Lung (tissue), 12 donors: Measurements from ENCODE around the gene ANGPTL8. TPM values are rescaled to one million over a fixed set of nuclear protein-coding genes. Genes with fewer than 3 reads are reported as not detected.

Source experiments
- ATAC-seq: fragments of 200-7000 bp; cut with Tn5 transposase; one replicate; pipeline ENCODE4 v1.9.1; 2020; ENCODE audit warnings: moderate number of reproducible peaks; ENCODE audit not compliant: insufficient read depth, low FRiP score
- DNase-seq, 3 donors: peaks; one replicate each; pipeline ENCODE4 v3.0.0-alpha.2; 2013 to 2017
- H3K27ac ChIP-seq, 2 donors: one replicate each; pipeline ENCODE4 v1.5.1; 2013; ENCODE audit warnings: mild to moderate bottlenecking in 2 of 2, moderate library complexity in 2 of 2, control low read depth in 1 of 2, inconsistent platforms in 1 of 2, low read depth in 1 of 2, low read length in 1 of 2
- H3K27me3 ChIP-seq, 3 donors: one replicate each; pipeline ENCODE4 v1.5.1; 2013; ENCODE audit warnings: low read length in 2 of 3; ENCODE audit not compliant: control insufficient read depth in 3 of 3, insufficient read depth in 3 of 3
- H3K36me3 ChIP-seq, 4 donors: one replicate each; pipeline ENCODE4 v1.5.1; 2013; ENCODE audit warnings: low read length in 4 of 4, mild to moderate bottlenecking in 1 of 4, moderate library complexity in 1 of 4; ENCODE audit not compliant: control insufficient read depth in 4 of 4, insufficient read depth in 4 of 4
- H3K4me1 ChIP-seq, 5 donors: one replicate each; pipeline ENCODE4 v1.5.1; 2013; ENCODE audit warnings: low read length in 5 of 5, mild to moderate bottlenecking in 2 of 5, moderate library complexity in 1 of 5; ENCODE audit not compliant: control insufficient read depth in 5 of 5, insufficient read depth in 5 of 5
- H3K4me3 ChIP-seq: one replicate; pipeline ENCODE4 v1.5.1; 2013; ENCODE audit warnings: mild to moderate bottlenecking, control low read depth, moderate library complexity
- H3K9ac ChIP-seq, 2 donors: one replicate each; pipeline ENCODE4 v1.5.1; 2013; ENCODE audit warnings: low read length in 2 of 2, control low read depth in 1 of 2; ENCODE audit not compliant: insufficient read depth in 1 of 2
- H3K9me3 ChIP-seq, 4 donors: one replicate each; pipeline ENCODE4 v1.5.1; 2013; ENCODE audit warnings: low read length in 3 of 4, mild to moderate bottlenecking in 1 of 4, moderate library complexity in 1 of 4; ENCODE audit not compliant: control insufficient read depth in 4 of 4, insufficient read depth in 3 of 4
- WGBS, 2 donors: extraction: QIAGEN DNeasy Blood & Tissue Kit; methylation state at CpG; one replicate each; pipeline ENCODE4 v1.1.7; 2013; 5-methylcytosine and 5-hydroxymethylcytosine counted together
- polyA plus RNA-seq, 2 donors: library from polyadenylated mRNA; stranded (reverse); fragments of 200-250 nt; gene quantifications; one replicate each; pipeline ENCODE4 v1.2.1, GENCODE V29; 2013
- total RNA-seq, 2 donors: library from RNA; depleted of rRNA in 1 of 2; stranded (reverse); fragments of >200 nt in 1 of 2; gene quantifications; one replicate each; pipeline ENCODE4 v1.2.1, GENCODE V29; 2014 to 2021
- TF ChIP-seq, protein P1 (sequence below): IDR thresholded peaks from 2 replicates; pipeline ENCODE4 v1.5.1; 2012; ENCODE audit warnings: mild to moderate bottlenecking; ENCODE audit errors: control extremely low read depth, extremely low read depth
- donor health status: control.
- donor health status: control.
- donor health status: Bipolar disorder and iron deficiency.
- donor health status: healthy.
- donor health status: DM: yes; HTN: yes; CAD: no.

The ANGPTL8 gene
- total and polyA plus RNA-seq, 4 donors = 0.19 to 1.0 TPM; not detected in 2

DNA sequence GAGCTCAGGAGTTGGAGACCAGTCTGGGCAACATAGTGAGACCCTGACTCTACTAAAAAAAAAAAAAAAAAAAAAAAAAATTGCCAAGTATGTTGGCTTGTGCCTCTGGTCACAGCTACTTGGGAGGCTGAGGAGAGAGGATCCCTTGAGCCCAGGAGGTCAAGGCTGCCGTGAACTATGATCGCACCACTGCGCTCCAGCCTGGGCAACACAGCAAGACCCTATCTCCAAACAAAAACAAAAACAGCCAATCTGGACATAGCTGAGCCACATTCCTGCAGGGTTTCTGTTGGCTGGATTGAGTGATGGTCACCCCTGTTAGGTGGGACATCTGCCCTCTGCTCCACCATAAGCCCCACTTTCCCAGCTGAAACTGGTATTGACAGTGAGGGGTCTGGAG, 13.6 kb upstream of the ANGPTL8 start:
- WGBS, 2 donors = 91 to 95% methylated on average over 3 of the region's 3 CpGs
- Histone ChIP-seq H3K4me3 (no peak overlapping the region), H3K36me3 (peaks cover 0 to 46% (median 35%) of the 10 kb centered on the region in 4 donors), H3K4me1 (no peaks in the 10 kb centered on the region), H3K27me3 (no peaks in the 10 kb centered on the region), H3K9ac (no peak overlapping the region), H3K9me3 (peaks cover 0 to 5% (median 3%) of the 10 kb centered on the region in 4 donors), H3K27ac (no peak overlapping the region)
- no peak for DNase-seq
- ATAC-seq = no peak
- TF ChIP-seq, protein P1, sequence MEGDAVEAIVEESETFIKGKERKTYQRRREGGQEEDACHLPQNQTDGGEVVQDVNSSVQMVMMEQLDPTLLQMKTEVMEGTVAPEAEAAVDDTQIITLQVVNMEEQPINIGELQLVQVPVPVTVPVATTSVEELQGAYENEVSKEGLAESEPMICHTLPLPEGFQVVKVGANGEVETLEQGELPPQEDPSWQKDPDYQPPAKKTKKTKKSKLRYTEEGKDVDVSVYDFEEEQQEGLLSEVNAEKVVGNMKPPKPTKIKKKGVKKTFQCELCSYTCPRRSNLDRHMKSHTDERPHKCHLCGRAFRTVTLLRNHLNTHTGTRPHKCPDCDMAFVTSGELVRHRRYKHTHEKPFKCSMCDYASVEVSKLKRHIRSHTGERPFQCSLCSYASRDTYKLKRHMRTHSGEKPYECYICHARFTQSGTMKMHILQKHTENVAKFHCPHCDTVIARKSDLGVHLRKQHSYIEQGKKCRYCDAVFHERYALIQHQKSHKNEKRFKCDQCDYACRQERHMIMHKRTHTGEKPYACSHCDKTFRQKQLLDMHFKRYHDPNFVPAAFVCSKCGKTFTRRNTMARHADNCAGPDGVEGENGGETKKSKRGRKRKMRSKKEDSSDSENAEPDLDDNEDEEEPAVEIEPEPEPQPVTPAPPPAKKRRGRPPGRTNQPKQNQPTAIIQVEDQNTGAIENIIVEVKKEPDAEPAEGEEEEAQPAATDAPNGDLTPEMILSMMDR = no peak

- 41 to 60% methylated on average over 1 of the region's 1 CpG for WGBS, 2 donors
- no peak for DNase-seq
- Histone ChIP-seq H3K27ac (no peak overlapping the region), H3K27me3 (no peaks in the 10 kb centered on the region), H3K36me3 (peaks cover 0 to 47% (median 27%) of the 10 kb centered on the region in 4 donors), H3K9me3 (peaks cover 0 to 3% (median 0%) of the 10 kb centered on the region in 4 donors), H3K9ac (no peak overlapping the region), H3K4me1 (no peaks in the 10 kb centered on the region), H3K4me3 (no peak overlapping the region)
- TF ChIP-seq, protein P1 = no peak
- no peak for ATAC-seq
Observed at GRCh38 chr19:11226716-11227166, 12.7 kb upstream of the ANGPTL8 start.

DNA sequence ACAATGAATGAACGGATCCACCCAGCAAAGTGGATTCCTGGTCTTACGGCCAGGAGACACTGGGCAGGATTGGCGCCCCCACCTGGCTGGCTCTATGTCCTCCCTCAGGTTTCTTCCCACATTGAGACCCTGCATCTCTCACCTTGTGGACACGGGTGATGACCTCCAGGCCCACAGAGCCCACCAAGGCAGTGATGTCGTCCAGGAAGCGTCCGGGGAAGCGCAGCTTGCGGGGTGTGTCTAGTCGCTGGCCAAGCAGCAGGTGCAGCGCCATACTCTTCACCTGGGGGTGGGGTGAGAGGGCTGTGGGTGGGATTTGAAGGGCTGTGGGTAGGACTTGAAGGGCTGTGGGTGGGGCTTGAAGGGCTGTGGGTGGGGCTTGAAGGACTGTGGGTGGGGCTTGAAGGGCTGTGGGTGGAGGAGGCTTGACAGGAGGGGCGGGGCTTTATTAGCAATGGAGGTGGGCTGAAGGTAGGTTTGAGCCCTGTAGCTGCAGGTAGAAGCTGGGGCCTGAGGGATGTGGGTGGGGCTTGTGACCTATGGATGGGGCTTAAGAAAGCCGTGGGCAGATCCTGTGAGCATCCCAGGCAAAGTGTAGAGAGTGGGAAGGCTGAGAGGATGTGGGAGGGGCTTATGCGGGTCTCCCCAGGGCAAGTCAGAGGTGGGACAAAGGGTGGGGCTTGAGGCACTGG, 12.1 kb upstream of the ANGPTL8 start:
- 88 to 91% methylated on average over 14 of the region's 14 CpGs for whole genome bisulfite sequencing, 2 donors
- Histone ChIP-seq H3K4me3 (no peak overlapping the region), H3K9me3 (no peaks in the 10 kb centered on the region), H3K27ac (no peak overlapping the region), H3K4me1 (no peaks in the 10 kb centered on the region), H3K27me3 (no peaks in the 10 kb centered on the region), H3K36me3 (peaks cover 0 to 48% (median 26%) of the 10 kb centered on the region in 4 donors), H3K9ac (no peak overlapping the region)
- DNase-seq = no peak
- TF ChIP-seq, protein P1 = no peak
- ATAC-seq = no peak
